GM12878 (cell line): Measurements from ENCODE around the gene CYTIP. TPM values are rescaled to one million over a fixed set of nuclear protein-coding genes. Genes with fewer than 3 reads are reported as not detected.

ENCODE experiments used
- EZH2 ChIP-seq: IDR thresholded peaks from 2 replicates; pipeline ENCODE4 v1.6.1; 2012; ENCODE audit warnings: low read depth, mild to moderate bottlenecking, control low read depth, inconsistent platforms, low read length, borderline replicate concordance; ENCODE audit not compliant: control insufficient read depth
- HDAC6 ChIP-seq: fragments of 200-600 bp; sonication (generic); IDR thresholded peaks from one replicate; pipeline ENCODE4 v1.8.0; 2017; ENCODE audit warnings: antibody characterized with exemption; ENCODE audit not compliant: unreplicated experiment
- NFIC ChIP-seq: IDR thresholded peaks from 2 replicates; pipeline ENCODE4 v1.6.1; 2012; ENCODE audit warnings: low read depth, mild to moderate bottlenecking, inconsistent platforms, low read length, moderate library complexity
- NFYA ChIP-seq: IDR thresholded peaks from 2 replicates; pipeline ENCODE4 v1.6.1; 2011; ENCODE audit warnings: low read depth, mild to moderate bottlenecking, low read length, improper control_type of control experiment, borderline replicate concordance
- RB1 ChIP-seq: fragments of 450-650 bp; formaldehyde crosslinking; IDR thresholded peaks from 2 replicates; pipeline ENCODE4 v1.6.1; 2017; ENCODE audit warnings: mild to moderate bottlenecking, borderline replicate concordance
- SIX5 ChIP-seq: IDR thresholded peaks from 2 replicates; pipeline ENCODE4 v1.6.1; 2011; ENCODE audit warnings: mild to moderate bottlenecking, low read depth, low read length, moderate library complexity; ENCODE audit not compliant: severe bottlenecking
- SMC3 ChIP-seq: IDR thresholded peaks from 2 replicates; pipeline ENCODE4 v1.6.1; 2011; ENCODE audit warnings: low read length, improper control_type of control experiment, borderline replicate concordance
- SREBF2 ChIP-seq: IDR thresholded peaks from 2 replicates; pipeline ENCODE4 v1.6.1; 2012; ENCODE audit warnings: mild to moderate bottlenecking, low read length
- TBL1XR1 ChIP-seq: IDR thresholded peaks from 2 replicates; pipeline ENCODE4 v1.6.1; 2012; ENCODE audit warnings: low read depth, low read length, improper control_type of control experiment
- USF2 ChIP-seq: IDR thresholded peaks from 2 replicates; pipeline ENCODE4 v1.6.1; 2011; ENCODE audit warnings: low read depth, low read length, improper control_type of control experiment, borderline replicate concordance
- ZNF592 ChIP-seq: fragments of 450-650 bp; IDR thresholded peaks from 2 replicates; pipeline ENCODE4 v1.6.1; 2017; ENCODE audit warnings: mild to moderate bottlenecking, moderate library complexity
- ZNF622 ChIP-seq: fragments of 450-650 bp; IDR thresholded peaks from 2 replicates; pipeline ENCODE4 v1.6.1; 2017; ENCODE audit warnings: mild to moderate bottlenecking, inconsistent platforms
- polyA plus RNA-seq, 11 experiments: library from polyadenylated mRNA; depleted of rRNA in 4 of 11; unstranded in 6 of 11; stranded (reverse) in 5 of 11; fragments of >200 nt; fragmentation: Nextera tagmentation in 4 of 11; fragmentation: Illumina TruSeq in 1 of 11; extraction: Ambion mirVana in 4 of 11; extraction: Trizol in 1 of 11; gene quantifications; 1 replicate in 1 of 11; 2 replicates in 10 of 11; pipeline versions ENCODE4 v1.2.1 to v1.2.3, GENCODE V29; 2011 to 2016; ENCODE audit warnings: inconsistent platforms in 2 of 11, missing spikeins in 2 of 11, low read depth in 1 of 11
- total RNA-seq, 4 experiments: library from RNA; depleted of rRNA in 3 of 4; stranded (reverse); fragments of >200 nt in 3 of 4; fragmentation: Illumina TruSeq in 1 of 4; extraction: Trizol in 1 of 4; gene quantifications; 2 replicates each; pipeline versions ENCODE4 v1.2.1 to v1.2.3, GENCODE V29; 2013 to 2021
- TF ChIP-seq, protein P1 (sequence below): fragments of 450-650 bp; IDR thresholded peaks from 2 replicates; pipeline ENCODE4 v1.6.1; 2017; ENCODE audit warnings: antibody characterized with exemption, mild to moderate bottlenecking, moderate library complexity
- TF ChIP-seq, protein P2 (sequence below): fragments of 450-650 bp; IDR thresholded peaks from 2 replicates; pipeline ENCODE4 v1.6.1; 2018; ENCODE audit warnings: borderline replicate concordance, mild to moderate bottlenecking; ENCODE audit not compliant: partially characterized antibody
- TF ChIP-seq, protein P3 (sequence below), 3 experiments: IDR thresholded peaks in 2 of 3; conservative IDR thresholded peaks in 1 of 3; 2 replicates each; pipeline ENCODE4 v1.5.1; 2011; ENCODE audit warnings: low read depth in 3 of 3, low read length in 3 of 3, mild to moderate bottlenecking in 3 of 3, control low read depth in 2 of 3, moderate library complexity in 2 of 3, inconsistent platforms in 1 of 3, mixed read lengths in 1 of 3; ENCODE audit not compliant: control insufficient read depth in 2 of 3, insufficient read depth in 1 of 3; ENCODE audit errors: extremely low read depth in 1 of 3

The CYTIP gene
- total and polyA plus RNA-seq, 10 of the 15 experiments (the other 5 are each of a cell fraction or from before 2014, with no cell fraction given), result 55.1 to 178 (median 73.4) TPM

DNA sequence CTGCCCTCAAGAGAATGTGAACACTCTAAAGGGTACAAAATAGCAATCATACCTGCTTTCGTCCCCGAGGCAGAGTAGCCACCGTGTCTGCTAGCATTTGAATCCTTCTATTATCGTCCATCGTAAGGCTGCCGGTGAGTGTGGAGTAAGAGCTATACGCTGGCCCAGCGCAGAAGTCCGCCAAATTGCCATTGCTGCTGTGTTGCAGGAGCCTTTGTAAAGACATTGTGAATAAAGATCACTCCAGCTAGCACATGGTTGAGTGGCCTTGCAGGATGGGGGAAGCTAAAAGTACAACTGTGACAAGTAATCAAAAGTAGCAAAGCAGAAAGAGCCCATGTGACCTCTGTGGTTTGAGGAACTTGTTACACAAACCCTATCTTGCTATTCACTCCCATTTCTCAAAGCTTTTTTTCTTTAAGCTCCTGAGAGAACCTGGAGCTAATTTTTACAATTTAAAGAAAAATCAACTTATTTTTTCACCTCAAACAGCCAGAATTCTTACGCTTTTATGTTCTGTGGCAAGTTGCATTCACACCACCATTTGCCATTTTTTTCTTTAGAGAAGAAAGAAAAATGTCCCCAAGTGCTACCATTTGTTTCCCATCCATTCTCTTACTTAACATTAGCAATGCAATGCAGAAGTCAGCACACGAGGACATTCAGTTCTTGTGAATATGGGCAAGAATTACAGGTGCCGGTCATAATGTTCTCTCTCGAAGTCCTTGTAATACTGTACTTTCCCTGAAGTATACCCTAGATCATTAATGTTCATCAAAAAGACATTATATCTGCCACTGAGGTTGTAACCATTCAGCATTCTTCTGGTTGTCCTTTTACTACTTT lies at the start of gene CYTIP (continued):
- TF ChIP-seq, protein P1, sequence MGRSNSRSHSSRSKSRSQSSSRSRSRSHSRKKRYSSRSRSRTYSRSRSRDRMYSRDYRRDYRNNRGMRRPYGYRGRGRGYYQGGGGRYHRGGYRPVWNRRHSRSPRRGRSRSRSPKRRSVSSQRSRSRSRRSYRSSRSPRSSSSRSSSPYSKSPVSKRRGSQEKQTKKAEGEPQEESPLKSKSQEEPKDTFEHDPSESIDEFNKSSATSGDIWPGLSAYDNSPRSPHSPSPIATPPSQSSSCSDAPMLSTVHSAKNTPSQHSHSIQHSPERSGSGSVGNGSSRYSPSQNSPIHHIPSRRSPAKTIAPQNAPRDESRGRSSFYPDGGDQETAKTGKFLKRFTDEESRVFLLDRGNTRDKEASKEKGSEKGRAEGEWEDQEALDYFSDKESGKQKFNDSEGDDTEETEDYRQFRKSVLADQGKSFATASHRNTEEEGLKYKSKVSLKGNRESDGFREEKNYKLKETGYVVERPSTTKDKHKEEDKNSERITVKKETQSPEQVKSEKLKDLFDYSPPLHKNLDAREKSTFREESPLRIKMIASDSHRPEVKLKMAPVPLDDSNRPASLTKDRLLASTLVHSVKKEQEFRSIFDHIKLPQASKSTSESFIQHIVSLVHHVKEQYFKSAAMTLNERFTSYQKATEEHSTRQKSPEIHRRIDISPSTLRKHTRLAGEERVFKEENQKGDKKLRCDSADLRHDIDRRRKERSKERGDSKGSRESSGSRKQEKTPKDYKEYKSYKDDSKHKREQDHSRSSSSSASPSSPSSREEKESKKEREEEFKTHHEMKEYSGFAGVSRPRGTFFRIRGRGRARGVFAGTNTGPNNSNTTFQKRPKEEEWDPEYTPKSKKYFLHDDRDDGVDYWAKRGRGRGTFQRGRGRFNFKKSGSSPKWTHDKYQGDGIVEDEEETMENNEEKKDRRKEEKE, result no peak
- peak; percentile 50; the same call in 1 of the 2 replicates for TF ChIP-seq RB1
- no peak for TF ChIP-seq HDAC6
- TF ChIP-seq SIX5, result no peak
- peak; percentile 33 for TF ChIP-seq NFIC
- TF ChIP-seq, protein P2, sequence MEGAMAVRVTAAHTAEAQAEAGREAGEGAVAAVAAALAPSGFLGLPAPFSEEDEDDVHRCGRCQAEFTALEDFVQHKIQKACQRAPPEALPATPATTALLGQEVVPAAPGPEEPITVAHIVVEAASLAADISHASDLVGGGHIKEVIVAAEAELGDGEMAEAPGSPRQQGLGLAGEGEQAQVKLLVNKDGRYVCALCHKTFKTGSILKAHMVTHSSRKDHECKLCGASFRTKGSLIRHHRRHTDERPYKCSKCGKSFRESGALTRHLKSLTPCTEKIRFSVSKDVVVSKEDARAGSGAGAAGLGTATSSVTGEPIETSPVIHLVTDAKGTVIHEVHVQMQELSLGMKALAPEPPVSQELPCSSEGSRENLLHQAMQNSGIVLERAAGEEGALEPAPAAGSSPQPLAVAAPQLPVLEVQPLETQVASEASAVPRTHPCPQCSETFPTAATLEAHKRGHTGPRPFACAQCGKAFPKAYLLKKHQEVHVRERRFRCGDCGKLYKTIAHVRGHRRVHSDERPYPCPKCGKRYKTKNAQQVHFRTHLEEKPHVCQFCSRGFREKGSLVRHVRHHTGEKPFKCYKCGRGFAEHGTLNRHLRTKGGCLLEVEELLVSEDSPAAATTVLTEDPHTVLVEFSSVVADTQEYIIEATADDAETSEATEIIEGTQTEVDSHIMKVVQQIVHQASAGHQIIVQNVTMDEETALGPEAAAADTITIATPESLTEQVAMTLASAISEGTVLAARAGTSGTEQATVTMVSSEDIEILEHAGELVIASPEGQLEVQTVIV, result no peak
- peak; percentile 90 for TF ChIP-seq USF2
- TF ChIP-seq EZH2, result no peak
- no peak for TF ChIP-seq NFYA
- no peak; the same call in 1 of the 2 replicates for TF ChIP-seq SMC3
- TF ChIP-seq ZNF622, result no peak
- TF ChIP-seq TBL1XR1, result peak; percentile 64; the same call in 1 of the 2 replicates
- TF ChIP-seq, protein P3, sequence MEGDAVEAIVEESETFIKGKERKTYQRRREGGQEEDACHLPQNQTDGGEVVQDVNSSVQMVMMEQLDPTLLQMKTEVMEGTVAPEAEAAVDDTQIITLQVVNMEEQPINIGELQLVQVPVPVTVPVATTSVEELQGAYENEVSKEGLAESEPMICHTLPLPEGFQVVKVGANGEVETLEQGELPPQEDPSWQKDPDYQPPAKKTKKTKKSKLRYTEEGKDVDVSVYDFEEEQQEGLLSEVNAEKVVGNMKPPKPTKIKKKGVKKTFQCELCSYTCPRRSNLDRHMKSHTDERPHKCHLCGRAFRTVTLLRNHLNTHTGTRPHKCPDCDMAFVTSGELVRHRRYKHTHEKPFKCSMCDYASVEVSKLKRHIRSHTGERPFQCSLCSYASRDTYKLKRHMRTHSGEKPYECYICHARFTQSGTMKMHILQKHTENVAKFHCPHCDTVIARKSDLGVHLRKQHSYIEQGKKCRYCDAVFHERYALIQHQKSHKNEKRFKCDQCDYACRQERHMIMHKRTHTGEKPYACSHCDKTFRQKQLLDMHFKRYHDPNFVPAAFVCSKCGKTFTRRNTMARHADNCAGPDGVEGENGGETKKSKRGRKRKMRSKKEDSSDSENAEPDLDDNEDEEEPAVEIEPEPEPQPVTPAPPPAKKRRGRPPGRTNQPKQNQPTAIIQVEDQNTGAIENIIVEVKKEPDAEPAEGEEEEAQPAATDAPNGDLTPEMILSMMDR (IDR thresholded peaks at IDR 0.05 in 2 of 3, conservative IDR thresholded peaks at IDR 0.05 in 1 of 3; ENCODE audit: control insufficient read depth in 2 of 3, extremely low read depth in 1 of 3, insufficient read depth in 1 of 3, low read depth in 3 of 3, low read length in 3 of 3), result no peak
- TF ChIP-seq ZNF592, result no peak
- no peak for TF ChIP-seq SREBF2
